NOMO-1 treated with DMSO at 0.1 percent for 48 hours (cell line): ENCODE measurements around the gene TMEM237.

Experiments used
- DNase-seq: peaks from one replicate; lab custom pipeline; 2025; ENCODE audit not compliant: unreplicated experiment; lab: John Stamatoyannopoulos, UW

Gene TMEM237

DNA sequence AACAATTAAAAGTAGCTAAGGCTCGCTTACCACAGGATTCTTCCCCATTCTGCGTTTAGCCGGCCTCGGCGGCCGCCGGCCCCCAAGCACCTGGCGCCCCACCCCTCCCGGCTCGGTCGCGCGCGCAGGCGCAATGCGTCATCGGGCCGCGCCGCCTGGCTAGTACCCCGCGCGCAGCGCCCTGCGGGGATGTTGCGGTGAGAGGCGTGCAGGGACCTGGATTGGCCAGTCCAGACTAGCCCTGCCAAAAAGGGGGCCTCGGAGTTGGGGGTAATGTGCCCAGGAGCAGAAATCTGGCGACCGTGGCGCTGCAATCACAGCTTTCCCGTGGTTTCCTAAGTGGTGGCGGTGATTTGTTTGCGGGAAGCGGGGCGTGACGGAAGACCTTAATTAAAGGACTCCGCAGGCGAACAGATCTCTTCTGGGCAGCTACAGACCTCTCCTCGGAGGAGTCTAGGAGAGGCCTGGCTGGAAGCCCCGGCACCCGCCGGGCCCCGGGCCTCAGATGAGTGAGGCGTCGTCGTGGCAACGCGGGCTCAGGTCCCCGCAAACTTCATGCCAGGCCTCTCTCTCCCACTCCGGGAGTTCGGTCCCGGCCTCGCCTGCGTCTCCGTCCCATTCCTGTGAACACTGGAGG, 606 bp downstream of the TMEM237 start:
- DNase-seq = peak; percentile 71

DNA sequence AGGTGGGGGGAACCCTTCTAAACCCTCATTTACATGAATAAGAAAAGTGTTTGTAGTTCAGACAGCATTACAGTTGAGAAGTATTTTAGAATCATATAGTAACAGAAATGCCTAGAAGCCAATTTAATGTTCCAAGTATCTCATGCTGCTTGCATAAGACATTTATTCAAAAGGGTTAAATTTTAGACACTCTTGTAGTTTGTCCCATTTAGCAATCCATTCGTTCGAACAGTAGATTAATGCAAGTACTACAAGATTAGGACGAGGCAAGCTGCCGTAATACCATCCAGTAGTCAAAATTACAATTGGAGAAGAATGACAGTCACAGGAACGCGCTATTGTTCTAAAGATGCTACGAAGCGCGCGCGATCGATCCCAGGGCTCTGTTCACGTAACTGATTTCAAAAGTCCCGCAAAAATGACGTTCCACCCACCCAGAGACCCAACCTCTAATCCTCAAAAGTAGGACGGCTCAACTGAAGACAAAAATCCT, 1.2 kb downstream of the TMEM237 start:
- DNase-seq = peak; percentile 71

DNA sequence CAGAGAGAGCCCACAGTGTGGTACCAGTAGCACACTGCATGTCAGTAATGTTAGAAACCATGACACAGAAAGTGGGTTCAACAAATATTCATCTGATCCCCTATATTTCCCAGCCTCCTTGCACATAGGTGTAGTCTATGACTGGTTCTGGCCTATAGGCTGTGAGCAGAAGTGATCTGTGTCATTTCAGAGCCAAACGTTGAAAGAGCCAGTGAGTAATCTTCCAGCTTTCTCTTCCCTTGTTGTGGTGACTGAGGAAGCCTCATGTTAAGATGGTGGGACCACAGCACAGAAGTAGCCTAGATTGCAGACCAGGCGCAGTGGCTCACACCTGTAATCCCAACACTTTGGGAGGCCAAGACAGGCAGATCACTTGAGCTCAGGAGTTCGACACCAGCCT, 4.1 kb downstream of the TMEM237 start:
- no peak for DNase-seq

DNA sequence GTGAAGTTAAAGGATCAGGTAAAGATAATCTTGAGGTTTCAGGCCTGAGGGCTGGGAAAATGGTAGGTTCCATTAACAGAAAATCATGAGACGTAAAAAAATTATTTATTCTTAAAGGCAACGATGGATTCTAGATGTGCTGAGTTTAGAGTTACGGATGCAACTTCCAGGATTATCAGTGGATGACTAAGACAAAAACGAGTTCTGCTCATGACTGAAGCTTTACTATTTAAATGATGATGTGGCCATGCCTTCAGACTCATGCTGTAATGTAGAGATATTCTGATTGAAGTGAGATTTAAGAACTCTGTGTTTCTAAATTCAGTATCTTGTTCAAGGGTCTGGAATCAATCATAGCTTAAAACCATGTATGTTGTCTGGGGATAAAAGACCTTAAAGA, 5.0 kb downstream of the TMEM237 start:
- DNase-seq = no peak

DNA sequence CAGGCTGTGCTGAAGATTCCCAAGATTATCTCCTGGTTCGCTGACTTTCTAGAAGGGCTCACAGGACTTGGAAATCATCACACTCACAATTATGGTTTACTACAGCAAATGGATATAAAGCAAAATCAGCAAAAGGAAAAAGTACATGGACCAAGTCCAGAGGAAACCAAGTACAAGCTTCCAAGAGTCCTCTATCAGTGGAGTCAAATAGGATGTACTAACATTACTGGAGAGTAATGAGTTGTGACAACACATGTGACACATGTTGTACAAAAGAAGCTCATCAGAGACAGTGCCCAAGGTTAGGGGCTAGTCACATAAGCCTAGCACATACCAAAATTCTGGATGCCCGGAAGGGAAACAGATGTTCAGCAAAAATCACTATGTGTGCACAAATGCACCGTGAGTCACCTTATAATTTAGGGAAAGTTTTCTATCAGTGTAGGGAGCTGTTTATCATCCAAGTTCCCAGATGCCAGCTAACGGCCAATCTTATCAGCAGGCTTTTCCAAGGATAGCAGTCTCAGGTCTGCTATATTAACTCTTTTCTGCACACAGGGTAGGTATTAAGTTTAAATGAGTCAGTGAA, 9.5 kb downstream of the TMEM237 start:
- no peak for DNase-seq

DNA sequence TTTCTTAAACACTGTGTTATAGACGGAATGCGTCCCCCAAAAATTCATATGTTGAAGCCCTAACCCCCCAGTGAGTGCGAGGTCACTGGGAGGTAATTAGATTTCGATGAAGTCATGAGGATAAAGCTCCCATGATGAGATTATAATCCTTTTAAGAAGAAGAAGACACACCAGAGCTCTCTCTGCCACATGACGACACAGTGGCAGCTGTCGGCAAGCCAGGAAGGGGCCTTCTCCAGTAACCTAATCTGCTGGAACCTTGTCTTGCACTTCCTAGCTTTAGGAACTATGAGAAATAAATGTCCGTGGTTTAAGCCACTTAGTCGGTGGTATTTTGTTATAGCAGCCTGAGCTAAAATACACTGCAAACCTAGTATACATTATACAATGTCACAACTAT, 12.3 kb downstream of the TMEM237 start:
- no peak for DNase-seq

DNA sequence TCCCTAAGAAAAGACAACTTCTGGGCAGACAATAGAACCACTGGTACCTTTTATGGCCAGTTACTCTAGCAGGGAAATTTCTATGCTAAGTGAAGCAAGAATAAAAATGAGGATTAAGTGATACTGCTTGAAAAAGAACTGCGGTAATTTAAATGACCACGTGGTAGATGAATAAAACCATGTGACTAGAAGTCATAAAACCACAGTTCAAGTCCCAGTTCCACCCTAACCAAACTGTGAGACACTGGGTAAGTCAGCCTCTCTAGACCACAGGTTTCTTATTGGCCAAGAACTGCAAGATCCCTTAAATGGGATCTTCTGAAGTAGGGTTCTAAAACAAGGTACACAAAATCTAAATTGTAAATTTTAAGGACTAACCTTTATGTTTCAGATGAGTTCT, 12.7 kb downstream of the TMEM237 start:
- no peak for DNase-seq

DNA sequence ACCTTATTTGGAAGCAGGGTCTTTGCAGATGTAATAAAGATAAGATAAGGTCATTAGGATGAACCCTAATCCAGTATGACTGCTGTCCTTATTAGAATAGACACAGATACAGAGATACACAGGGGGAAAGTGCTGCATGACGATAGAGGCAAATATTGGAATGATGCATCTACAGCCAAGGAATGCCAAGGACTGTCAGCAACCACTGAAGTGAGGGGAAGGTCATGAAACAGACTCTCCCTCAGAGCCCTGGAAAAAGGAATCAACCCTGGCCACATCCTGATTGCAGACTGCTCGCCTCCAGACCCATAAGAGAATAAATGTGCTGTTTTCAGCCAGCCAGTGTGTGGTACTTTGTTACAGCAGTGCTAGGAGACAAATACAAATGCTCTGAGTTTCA, 14.8 kb downstream of the TMEM237 start:
- DNase-seq = no peak

DNA sequence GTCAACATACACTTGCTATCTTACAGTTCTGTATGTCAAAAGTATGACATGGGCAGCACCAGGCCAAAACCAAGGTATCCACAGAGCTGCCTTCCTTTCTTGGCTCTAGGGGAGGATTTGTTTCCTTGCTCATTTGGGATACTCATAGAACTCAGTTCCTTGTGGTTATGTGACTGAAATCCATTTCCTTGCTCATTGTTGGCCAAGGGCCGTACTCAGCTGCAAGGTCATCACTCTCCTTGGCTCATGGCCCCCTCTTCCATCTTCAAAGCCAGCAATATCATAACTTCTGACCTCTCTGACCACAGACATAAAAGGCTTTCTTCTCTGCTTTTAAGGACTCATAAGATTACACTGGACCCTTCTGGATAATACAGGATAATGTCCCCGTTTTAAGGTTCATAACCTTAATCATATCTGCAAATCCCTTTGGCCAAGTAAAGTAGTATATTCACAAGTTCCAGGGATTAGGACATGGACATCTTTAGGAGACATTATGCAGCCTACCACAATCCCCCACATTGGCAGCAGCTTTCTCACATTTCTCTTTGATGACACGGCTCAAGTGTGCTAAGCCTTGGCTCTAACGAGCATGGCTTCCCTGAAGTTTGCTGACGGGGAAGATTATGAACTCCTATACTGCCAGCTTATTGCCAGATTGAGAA, 20.9 kb downstream of the TMEM237 start:
- no peak for DNase-seq

DNA sequence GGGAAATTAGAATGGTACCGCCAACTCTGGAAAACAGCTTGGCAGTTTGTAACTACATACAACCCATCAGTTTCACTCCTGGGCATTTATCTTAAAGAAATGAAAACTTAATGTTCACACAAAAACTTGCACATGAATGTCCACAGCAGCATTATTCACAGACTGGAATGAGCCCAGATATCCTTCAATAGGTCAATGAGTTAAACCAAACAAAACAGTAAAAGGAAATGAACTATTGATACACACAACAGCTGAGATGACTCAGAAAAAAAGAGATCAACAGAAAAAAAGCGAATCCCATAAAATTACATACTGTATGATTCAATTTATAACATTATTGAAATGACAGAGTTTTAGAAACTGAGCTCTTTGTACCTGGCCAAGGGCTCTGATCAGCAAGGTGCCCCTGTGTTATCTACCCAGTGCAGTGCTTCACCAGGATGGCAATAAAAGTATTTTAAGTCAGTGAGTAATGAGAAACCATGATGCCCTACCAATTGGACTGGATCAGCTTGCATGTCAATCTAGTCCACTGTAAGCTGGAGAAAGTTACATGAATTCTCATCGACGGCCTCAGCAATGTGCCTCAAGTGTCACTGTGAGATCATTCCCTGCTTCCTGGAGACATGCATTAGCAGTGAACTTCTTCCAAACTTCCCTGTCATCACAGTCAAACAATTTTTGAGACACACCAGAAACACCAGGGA, 21.9 kb downstream of the TMEM237 start:
- DNase-seq = no peak

DNA sequence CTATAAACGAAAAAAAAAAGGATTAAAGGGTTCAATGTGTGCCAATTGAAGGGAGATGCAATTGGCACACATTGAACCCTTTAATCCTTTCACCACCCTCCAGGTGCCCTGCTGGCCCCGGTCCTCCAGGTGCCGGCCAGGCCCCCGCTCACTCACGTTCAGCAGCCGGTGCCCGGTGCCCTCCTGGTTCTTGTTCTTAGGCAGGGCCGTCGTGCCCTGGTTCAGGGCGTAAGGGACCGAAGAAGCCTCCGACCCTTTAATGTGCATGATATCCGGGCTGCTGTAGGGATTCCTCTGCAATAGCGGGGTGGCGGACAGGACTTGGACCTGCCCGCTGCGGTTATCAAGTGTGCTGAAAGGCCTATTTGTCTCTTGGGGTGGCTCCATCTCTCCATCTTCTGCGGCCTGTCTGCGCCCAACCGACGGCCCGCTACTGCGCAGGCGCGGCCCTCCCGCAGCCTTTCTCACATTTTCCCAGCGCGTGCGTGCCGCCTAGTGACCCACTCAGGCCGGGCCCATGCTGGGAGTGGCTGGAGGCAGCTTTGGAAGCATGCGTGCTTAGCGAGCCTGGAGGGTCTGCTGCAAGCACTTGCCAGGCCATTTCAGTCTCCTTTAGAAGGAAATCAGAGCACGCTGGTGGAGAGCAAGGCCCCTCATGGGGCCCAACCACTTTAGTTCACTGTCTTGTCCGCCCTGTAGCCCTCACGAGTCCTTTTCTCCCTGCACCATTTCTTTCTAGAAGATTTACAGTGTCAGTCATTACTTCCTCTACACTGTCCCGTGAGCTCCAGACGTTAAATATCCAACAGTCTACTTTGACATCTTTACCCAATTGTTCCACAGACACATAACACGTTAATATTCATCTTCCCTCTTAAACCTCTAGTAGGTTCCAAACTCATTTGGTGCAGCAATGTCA, 24.3 kb downstream of the TMEM237 start:
- DNase-seq = peak; percentile 6

DNA sequence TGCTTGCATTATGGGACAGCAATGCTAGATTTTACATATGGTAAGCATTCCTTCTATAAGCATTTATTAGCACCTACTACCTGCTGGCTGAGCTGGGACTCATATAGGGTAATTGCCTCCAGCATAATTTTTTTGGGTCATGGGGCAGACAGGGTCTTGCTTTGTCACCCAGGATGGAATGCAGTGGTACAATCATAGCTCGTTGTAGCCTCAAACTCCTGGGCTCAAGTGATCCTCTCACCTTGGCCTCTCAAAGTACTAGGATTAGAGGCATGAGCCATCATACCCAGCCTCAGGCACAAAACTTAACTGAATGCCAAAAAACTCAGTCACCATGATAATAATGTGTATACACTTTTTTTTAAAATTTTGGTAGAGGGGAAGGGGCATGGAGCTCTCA, 35.3 kb downstream of the TMEM237 start:
- no peak for DNase-seq

DNA sequence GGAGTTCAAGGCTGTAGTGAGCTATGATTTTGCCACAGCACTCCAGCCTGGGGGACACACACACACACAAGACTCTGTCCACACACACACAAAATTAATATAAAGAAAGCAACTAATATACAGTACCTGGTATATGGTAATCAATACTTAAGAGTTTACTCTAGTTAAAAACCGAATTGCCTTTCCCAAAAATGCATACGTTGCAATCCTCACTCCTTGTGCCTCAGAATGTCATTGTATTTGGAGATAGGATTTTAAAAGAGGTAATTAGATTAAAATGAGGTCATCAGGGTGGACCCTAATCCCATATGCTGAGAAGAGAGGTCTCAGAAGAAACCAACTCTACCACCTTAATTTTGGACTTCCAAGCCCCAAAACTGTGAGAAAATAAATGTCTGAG, 35.7 kb downstream of the TMEM237 start:
- no peak for DNase-seq

DNA sequence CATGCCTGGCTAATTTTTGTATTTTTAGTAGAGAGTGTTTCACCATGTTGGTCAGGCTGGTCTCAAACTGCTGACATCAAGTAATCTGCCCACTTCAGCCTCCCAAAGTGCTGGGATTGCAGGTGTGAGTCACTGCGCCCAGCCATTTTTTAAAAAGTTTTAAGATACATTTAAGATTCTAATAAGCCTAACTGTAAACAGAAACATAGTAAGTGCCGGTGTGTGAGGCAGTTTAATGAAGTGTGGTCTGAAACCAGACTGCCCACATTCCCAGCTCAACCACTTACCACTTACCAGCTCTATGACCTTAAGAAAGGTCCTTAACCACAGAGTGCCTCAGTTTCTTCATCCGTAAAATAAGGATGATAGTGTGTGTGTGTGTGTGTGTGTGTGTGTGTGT, 42.4 kb downstream of the TMEM237 start:
- DNase-seq = no peak

DNA sequence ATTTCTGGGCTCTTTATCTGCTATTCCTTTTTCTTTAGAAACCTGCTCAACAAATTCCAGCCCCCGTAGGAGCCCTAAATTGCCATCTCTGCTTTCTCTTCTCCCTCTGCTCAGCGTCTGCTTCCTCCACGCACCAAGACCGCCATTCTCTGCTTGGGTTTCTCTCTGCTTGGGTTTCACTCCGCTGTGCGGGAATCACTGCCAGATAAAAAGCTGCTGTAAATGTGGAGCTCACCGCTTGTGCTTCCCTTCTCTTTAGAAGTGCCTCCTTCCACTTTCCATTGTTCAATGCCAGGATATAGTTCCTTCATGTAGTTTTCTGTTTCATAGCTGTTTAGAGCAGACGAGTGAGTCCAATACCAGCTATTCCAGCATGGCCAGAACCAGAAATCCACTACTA, 45.9 kb downstream of the TMEM237 start:
- DNase-seq = no peak

DNA sequence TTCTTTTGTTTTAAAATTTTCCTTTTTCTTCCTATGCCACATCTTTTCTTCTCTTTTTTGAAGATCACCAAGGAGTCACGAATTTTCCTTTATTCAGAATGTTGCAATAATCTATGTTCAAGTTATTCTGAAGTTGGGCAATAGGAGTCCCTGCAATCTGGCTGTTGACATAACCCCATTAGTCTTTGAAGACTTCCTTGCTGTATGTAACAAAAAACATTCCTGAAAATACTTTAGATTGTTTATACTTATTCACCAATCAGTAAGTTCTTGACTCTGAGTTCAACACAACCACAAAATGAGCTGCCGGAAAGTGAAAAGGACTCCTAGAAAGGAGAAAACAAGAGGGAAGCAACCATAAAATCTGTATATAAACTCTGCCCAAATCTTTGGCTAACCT, 62.8 kb downstream of the TMEM237 start:
- peak; percentile 73 for DNase-seq

DNA sequence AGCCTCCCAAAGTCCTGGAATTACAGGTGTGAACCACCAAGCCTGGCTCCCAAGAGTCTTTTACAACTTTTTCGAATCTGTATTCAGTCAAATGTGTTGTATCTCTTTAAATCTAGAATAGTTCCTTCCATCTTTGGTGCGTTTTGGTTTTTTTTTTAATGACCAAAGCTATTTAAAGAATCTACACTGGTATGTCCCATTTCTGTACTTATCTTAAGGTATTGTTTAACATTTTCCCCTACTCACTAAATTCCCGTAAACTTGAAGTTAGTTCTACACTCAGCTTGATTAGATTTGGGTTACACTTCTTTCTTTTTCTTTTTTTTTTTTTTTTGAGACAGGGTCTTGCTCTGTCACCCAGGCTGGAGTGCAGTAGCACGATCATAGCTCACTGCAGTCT, 63.8 kb downstream of the TMEM237 start:
- no peak for DNase-seq

DNA sequence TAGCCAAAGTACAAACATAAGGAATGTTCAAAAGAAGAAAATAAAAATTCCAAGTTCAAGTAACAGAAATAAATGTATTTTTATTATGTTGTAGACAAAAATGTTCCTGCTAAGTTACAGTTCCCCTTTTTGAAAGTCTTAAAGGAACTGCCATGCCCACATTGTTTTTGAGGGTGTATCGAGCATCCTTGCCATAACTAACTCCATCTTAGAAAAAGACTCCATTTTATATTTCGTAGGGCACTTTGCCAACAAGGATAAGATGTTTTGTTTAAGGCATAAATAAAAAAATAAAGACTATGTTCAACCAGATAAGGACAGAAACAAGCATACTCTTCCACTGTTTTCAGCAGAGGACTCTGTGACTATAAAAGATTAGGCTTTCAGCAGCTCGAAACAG, 67.3 kb downstream of the TMEM237 start:
- DNase-seq = no peak

DNA sequence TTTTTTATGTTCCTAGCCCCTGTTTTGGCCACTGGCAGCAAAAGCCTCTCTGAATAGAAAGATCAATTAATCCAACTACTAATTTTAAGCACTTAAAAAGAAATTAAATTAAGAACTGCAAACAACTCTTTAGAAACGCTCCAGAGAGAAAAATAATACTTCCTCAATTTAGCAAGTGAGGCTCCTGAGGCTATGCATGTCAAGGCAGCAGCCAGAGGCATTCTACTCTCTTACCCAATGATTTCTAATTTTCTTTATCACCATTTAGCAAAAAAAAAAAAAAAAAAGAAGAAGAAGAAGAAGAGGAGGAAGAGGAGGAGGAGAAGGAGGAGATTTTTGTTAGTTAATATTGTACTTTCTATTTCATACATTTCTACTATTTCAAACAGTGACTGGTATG, 68.5 kb downstream of the TMEM237 start:
- DNase-seq = peak; percentile 79

DNA sequence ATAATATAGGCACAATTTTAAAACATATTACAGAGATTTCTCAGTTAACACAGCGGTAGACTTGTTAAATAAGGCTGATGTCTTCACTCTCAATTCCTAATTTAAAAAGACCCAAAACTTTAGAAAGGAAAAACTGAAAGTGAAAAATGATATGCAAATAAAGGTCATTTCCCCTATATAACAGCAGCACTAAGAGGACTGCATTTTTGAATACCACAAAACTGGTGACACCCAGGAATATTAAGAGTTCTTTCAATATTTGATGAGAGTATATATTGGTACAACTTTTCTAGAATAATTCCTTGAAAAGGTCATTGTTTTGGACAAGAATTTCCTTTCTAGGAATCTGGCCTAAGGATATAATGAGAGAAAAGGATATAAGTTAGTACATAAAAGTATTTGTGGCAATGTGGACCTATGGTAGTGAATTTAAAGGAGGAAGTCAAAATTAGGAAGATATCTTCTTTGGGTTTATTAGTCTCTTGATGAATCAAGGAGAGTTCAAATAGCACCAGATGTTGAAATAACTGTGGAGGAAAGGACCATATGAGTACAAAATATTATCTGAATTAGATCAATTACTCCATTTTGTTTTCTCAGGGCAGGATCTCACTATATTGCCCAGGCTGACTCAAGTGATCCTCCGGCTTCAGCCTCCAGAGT, 70.3 kb downstream of the TMEM237 start:
- peak; percentile 40 for DNase-seq
